ENCODE measurements around the gene MAP6D1.

MAP6D1 gene

GRCh38 chr3:183825456-183826161 lies at the start of gene MAP6D1:
Gene MAP6D1 (minus strand): TSS chr3:183825577. CDS start chr3:183825547, 30 bp downstream.
- DNase-seq: no peak

- no peak for DNase-seq
Measured at GRCh38 chr3:183873914-183874313, 48.5 kb upstream of the MAP6D1 start.

- DNase-seq: no peak
Measured at GRCh38 chr3:183871541-183871940, 46.2 kb upstream of the MAP6D1 start.

GRCh38 chr3:183870563-183870962 lies 45.2 kb upstream of the MAP6D1 start:
- DNase-seq: no peak

GRCh38 chr3:183868796-183869195 lies 43.4 kb upstream of the MAP6D1 start:
- no peak for DNase-seq

GRCh38 chr3:183862610-183863009 lies 37.2 kb upstream of the MAP6D1 start:
- DNase-seq: no peak

- no peak for DNase-seq
Measured at GRCh38 chr3:183857863-183858262, 32.5 kb upstream of the MAP6D1 start.

- DNase-seq: no peak
Measured at GRCh38 chr3:183854318-183855035, 29.1 kb upstream of the MAP6D1 start.

- DNase-seq: no peak
Measured at GRCh38 chr3:183845608-183846288, 20.4 kb upstream of the MAP6D1 start.

GRCh38 chr3:183845090-183845489 lies 19.7 kb upstream of the MAP6D1 start:
- DNase-seq: no peak

GRCh38 chr3:183844606-183845005 lies 19.2 kb upstream of the MAP6D1 start:
- DNase-seq: no peak

GRCh38 chr3:183839751-183840150 lies 14.4 kb upstream of the MAP6D1 start:
- no peak for DNase-seq

GRCh38 chr3:183837894-183838293 lies 12.5 kb upstream of the MAP6D1 start:
- no peak for DNase-seq

- DNase-seq: no peak
Measured at GRCh38 chr3:183837390-183837789, 12.0 kb upstream of the MAP6D1 start.

GRCh38 chr3:183833516-183833915 lies 8.1 kb upstream of the MAP6D1 start:
- DNase-seq: no peak

GRCh38 chr3:183830187-183830586 lies 4.8 kb upstream of the MAP6D1 start:
- DNase-seq: no peak

- no peak for DNase-seq
Measured at GRCh38 chr3:183829466-183829865, 4.1 kb upstream of the MAP6D1 start.

GRCh38 chr3:183828538-183828870 lies 3.1 kb upstream of the MAP6D1 start:
- DNase-seq: no peak

GRCh38 chr3:183827809-183828537 lies 2.6 kb upstream of the MAP6D1 start:
- no peak for DNase-seq

GRCh38 chr3:183826448-183827250 lies 1.3 kb upstream of the MAP6D1 start:
- no peak for DNase-seq

- DNase-seq: no peak
Measured at GRCh38 chr3:183824761-183825455, 469 bp downstream of the MAP6D1 start.

- DNase-seq: no peak
Measured at GRCh38 chr3:183823963-183824362, 1.4 kb downstream of the MAP6D1 start.

Measured in NK-92 treated with Interleukin-12 subunit alpha and Interleukin-12 subunit beta, amount 100 ng/mL, for 24 hours (cell line).